ENCODE data around the gene AKAP8L.

DNA sequence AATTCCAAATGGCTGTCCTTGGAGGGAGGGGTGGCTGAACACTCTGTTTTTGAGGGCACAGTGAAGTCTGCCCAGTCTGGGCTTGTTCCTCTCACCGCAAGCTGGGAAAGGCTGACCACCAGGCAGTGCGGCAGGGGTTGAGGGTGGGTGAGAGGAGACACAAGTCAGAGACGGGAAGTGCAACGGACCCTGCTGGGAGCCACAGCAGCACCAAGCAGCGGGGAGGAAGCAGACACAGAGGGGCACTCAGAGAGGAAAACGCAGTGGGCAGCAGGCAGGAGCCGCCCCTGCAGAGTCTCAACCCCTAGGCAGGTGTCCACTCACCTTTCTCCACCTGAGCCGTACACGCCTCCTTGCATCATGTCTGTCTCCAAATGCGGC, 15.6 kb downstream of the AKAP8L start:
- TF ChIP-seq CTCF (conservative IDR thresholded peaks at IDR 0.05; ENCODE audit: low read length) (no peak), EZH2phosphoT487 (IDR thresholded peaks at IDR 0.05; ENCODE audit: borderline replicate concordance) (no peak)

Data from Loucy (cell line).